Colonic mucosa (tissue), 4 donors: Measurements from ENCODE around the gene EIF3B. TPM values are rescaled to one million over a fixed set of nuclear protein-coding genes. Genes with fewer than 3 reads are reported as not detected.
"Not testable (repeated sequence)": the region's sequence is repeated elsewhere in the genome, so short reads cannot be mapped to it uniquely, and the experiment has no call there.

Source experiments
- DNase-seq: peaks from one replicate; pipeline ENCODE4 v3.0.0-alpha.2; 2020
- H3K27ac ChIP-seq: fragments of 200-600 bp; one replicate; pipeline ENCODE4 v1.8.0; 2021
- H3K27me3 ChIP-seq: fragments of 200-600 bp; one replicate; pipeline ENCODE4 v1.8.0; 2021
- H3K36me3 ChIP-seq: fragments of 200-600 bp; one replicate; pipeline ENCODE4 v1.8.0; 2021
- H3K4me1 ChIP-seq: fragments of 200-600 bp; one replicate; pipeline ENCODE4 v1.8.0; 2021; ENCODE audit warnings: mild to moderate bottlenecking
- H3K4me3 ChIP-seq: fragments of 200-600 bp; one replicate; pipeline ENCODE4 v1.8.0; 2021
- H3K9ac ChIP-seq, 2 donors: one replicate each; pipeline ENCODE4 v1.7.0; 2013; ENCODE audit warnings: control low read depth in 2 of 2, low read depth in 2 of 2, low read length in 2 of 2
- H3K9me3 ChIP-seq: fragments of 200-600 bp; one replicate; pipeline ENCODE4 v1.8.0; 2021
- CTCF ChIP-seq: fragments of 200-600 bp; IDR thresholded peaks from one replicate; pipeline ENCODE4 v1.8.0; 2022; ENCODE audit warnings: antibody characterized with exemption, mild to moderate bottlenecking
- intact Hi-C: fragments of 100-400 bp; cut with DNase I; formaldehyde crosslinking; loops from one replicate; pipeline ENCODE4 v1.14.1; 2022
- total RNA-seq, 2 donors: library from RNA; stranded (reverse); fragmentation: NEBNext Ultra II Directional in 1 of 2; extraction: Animal tissue kit (Norgen Biotek cat#: 25700) in 1 of 2; gene quantifications; one replicate each; pipeline ENCODE4 v1.2.1, GENCODE V29; 2021
- donor health status: healthy.
- donor health status: DM: no; HTN: no; CAD: no.
- donor health status: DM: no; HTN: no; CAD: no.

Gene EIF3B
- total RNA-seq, 2 donors from 2014 or later: 94.4 to 180 TPM

- H3K9ac ChIP-seq: no peak overlapping the region
- intact Hi-C loops: no loop called here
- no peak overlapping the region for H3K4me3 ChIP-seq
- no peaks in the 10 kb centered on the region for H3K4me1 ChIP-seq
- no peaks in the 10 kb centered on the region for H3K9me3 ChIP-seq
- DNase-seq: no peak
- no peak overlapping the region for H3K27ac ChIP-seq
- TF ChIP-seq CTCF: no peak
- peaks cover 40% of the 10 kb centered on the region for H3K36me3 ChIP-seq
- H3K27me3 ChIP-seq: no peaks in the 10 kb centered on the region
Measured at GRCh38 chr7:2374830-2375728, 20.5 kb downstream of the EIF3B start.

GRCh38 chr7:2376351-2377154, 21.9 kb downstream of the EIF3B start:
- H3K36me3 ChIP-seq: peaks cover 25% of the 10 kb centered on the region
- intact Hi-C loops: no loop called here
- H3K4me3 ChIP-seq: no peak overlapping the region
- no peaks in the 10 kb centered on the region for H3K27me3 ChIP-seq
- no peak for TF ChIP-seq CTCF
- DNase-seq: no peak
- H3K9me3 ChIP-seq: no peaks in the 10 kb centered on the region
- H3K4me1 ChIP-seq: no peaks in the 10 kb centered on the region
- no peak overlapping the region for H3K9ac ChIP-seq
- H3K27ac ChIP-seq: no peak overlapping the region

- H3K9me3 ChIP-seq, H3K27ac ChIP-seq, intact Hi-C loops, H3K4me1 ChIP-seq, H3K4me3 ChIP-seq, H3K27me3 ChIP-seq, H3K9ac ChIP-seq, DNase-seq: not testable (repeated sequence)
- peaks cover 17% of the 10 kb centered on the region for H3K36me3 ChIP-seq
Measured at GRCh38 chr7:2377492-2377891, 22.9 kb downstream of the EIF3B start.

GRCh38 chr7:2378125-2378524, 23.5 kb downstream of the EIF3B start:
- H3K27ac ChIP-seq, H3K4me3 ChIP-seq, DNase-seq, H3K9ac ChIP-seq, H3K4me1 ChIP-seq, intact Hi-C loops, H3K9me3 ChIP-seq, H3K27me3 ChIP-seq: not testable (repeated sequence)
- peaks cover 14% of the 10 kb centered on the region for H3K36me3 ChIP-seq

- intact Hi-C loops: no loop called here
- TF ChIP-seq CTCF: no peak
- no peaks in the 10 kb centered on the region for H3K9me3 ChIP-seq
- H3K27ac ChIP-seq: no peak overlapping the region
- peaks cover 10% of the 10 kb centered on the region for H3K36me3 ChIP-seq
- no peaks in the 10 kb centered on the region for H3K4me1 ChIP-seq
- DNase-seq: no peak
- H3K9ac ChIP-seq: no peak overlapping the region
- no peaks in the 10 kb centered on the region for H3K27me3 ChIP-seq
- no peak overlapping the region for H3K4me3 ChIP-seq
Measured at GRCh38 chr7:2379161-2379560, 24.5 kb downstream of the EIF3B start.

- Histone ChIP-seq H3K9me3 (no peaks in the 10 kb centered on the region), H3K27ac (no peak overlapping the region), H3K9ac (no peak overlapping the region), H3K36me3 (peaks cover 7% of the 10 kb centered on the region), H3K27me3 (no peaks in the 10 kb centered on the region), H3K4me3 (no peak overlapping the region), H3K4me1 (no peaks in the 10 kb centered on the region)
- intact Hi-C loops: no loop called here
- TF ChIP-seq CTCF: no peak
- DNase-seq: no peak
Measured at GRCh38 chr7:2379821-2380450, 25.3 kb downstream of the EIF3B start.
